Measurements from ENCODE around the gene BRD7.

GRCh38 chr16:50407351-50407750 lies 38.6 kb upstream of the BRD7 start:
- TF ChIP-seq CTCF (IDR thresholded peaks at IDR 0.05; ENCODE audit: low read length) (no peak), EZH2 (optimal IDR thresholded peaks at IDR 0.05; ENCODE audit: low read depth, low read length) (no peak), EZH2phosphoT487 (IDR thresholded peaks at IDR 0.05; ENCODE audit: low read length) (no peak)

Data from MM.1S (cell line).